Ectodermal cell (in vitro differentiated cells): ENCODE measurements around the gene USP32.

ENCODE experiments used
- H3K27ac ChIP-seq: 2 replicates; pipeline ENCODE4 v1.7.0; 2013; ENCODE audit warnings: mild to moderate bottlenecking, low read depth, low read length; ENCODE audit not compliant: insufficient read depth, poor library complexity, severe bottlenecking
- H3K27me3 ChIP-seq: 2 replicates; pipeline ENCODE4 v1.7.0; 2013; ENCODE audit warnings: mild to moderate bottlenecking, low read length; ENCODE audit not compliant: insufficient read depth, control insufficient read depth, poor library complexity, severe bottlenecking
- H3K36me3 ChIP-seq: one replicate; pipeline ENCODE4 v1.7.0; 2013; ENCODE audit warnings: low read length; ENCODE audit not compliant: control insufficient read depth, insufficient read depth
- H3K4me1 ChIP-seq: one replicate; pipeline ENCODE4 v1.7.0; 2013; ENCODE audit warnings: low read length; ENCODE audit not compliant: control insufficient read depth, insufficient read depth
- H3K4me3 ChIP-seq: 2 replicates; pipeline ENCODE4 v1.7.0; 2013; ENCODE audit warnings: low read depth, low read length, control low read depth; ENCODE audit not compliant: insufficient read depth
- H3K9me3 ChIP-seq: 2 replicates; pipeline ENCODE4 v1.7.0; 2013; ENCODE audit warnings: mild to moderate bottlenecking, low read length, moderate library complexity; ENCODE audit not compliant: control insufficient read depth
- WGBS, 2 experiments: methylation state at CpG; one replicate each; pipeline ENCODE4 v1.1.7; 2013; ENCODE audit warnings: missing lambda C conversion rate in 2 of 2; 5-methylcytosine and 5-hydroxymethylcytosine counted together

The USP32 gene

GRCh38 chr17:60280673-60281072 lies 111.3 kb downstream of the USP32 start:
- Histone ChIP-seq H3K9me3 (no peaks in the 10 kb centered on the region), H3K4me3 (no peak overlapping the region)

GRCh38 chr17:60278237-60278636 lies 113.7 kb downstream of the USP32 start:
- no peaks in the 10 kb centered on the region for H3K27me3 ChIP-seq
- WGBS, 2 experiments: 93 to 95% methylated on average over 1 of the region's 2 CpGs
- H3K4me1 ChIP-seq: no peaks in the 10 kb centered on the region
- no peaks in the 10 kb centered on the region for H3K9me3 ChIP-seq
- no peak overlapping the region for H3K27ac ChIP-seq
- H3K36me3 ChIP-seq: no peaks in the 10 kb centered on the region
- no peak overlapping the region for H3K4me3 ChIP-seq

More at GRCh38 chr17:60280673-60281072, 111.3 kb downstream of the USP32 start:
- Histone ChIP-seq H3K27ac (no peak overlapping the region), H3K4me1 (no peaks in the 10 kb centered on the region), H3K36me3 (no peaks in the 10 kb centered on the region), H3K27me3 (no peaks in the 10 kb centered on the region)

GRCh38 chr17:60277258-60277657 lies 114.7 kb downstream of the USP32 start:
- 92 to 94% methylated on average over 1 of the region's 1 CpG for WGBS, 2 experiments
- Histone ChIP-seq H3K4me1 (no peaks in the 10 kb centered on the region), H3K9me3 (no peaks in the 10 kb centered on the region), H3K27me3 (no peaks in the 10 kb centered on the region), H3K27ac (no peak overlapping the region), H3K36me3 (no peaks in the 10 kb centered on the region), H3K4me3 (no peak overlapping the region)

- H3K27ac ChIP-seq: no peak overlapping the region
- no peaks in the 10 kb centered on the region for H3K9me3 ChIP-seq
- no peaks in the 10 kb centered on the region for H3K27me3 ChIP-seq
- 88 to 100% methylated on average over 1 of the region's 1 CpG for WGBS, 2 experiments
- peaks cover 4% of the 10 kb centered on the region for H3K36me3 ChIP-seq
- H3K4me1 ChIP-seq: no peaks in the 10 kb centered on the region
- no peak overlapping the region for H3K4me3 ChIP-seq
These were observed 122.5 kb downstream of the USP32 start for GRCh38 chr17:60269417-60269816.

- Histone ChIP-seq H3K27ac (no peak overlapping the region), H3K4me1 (no peaks in the 10 kb centered on the region), H3K4me3 (no peak overlapping the region), H3K27me3 (no peaks in the 10 kb centered on the region), H3K36me3 (peaks cover 4% of the 10 kb centered on the region), H3K9me3 (no peaks in the 10 kb centered on the region)
- WGBS, 2 experiments: 100% methylated on average over 1 of the region's 1 CpG; no CpG with 5 or more reads in 1 of the 2 experiments
These were observed 131.4 kb downstream of the USP32 start for GRCh38 chr17:60260540-60260939.

- no peaks in the 10 kb centered on the region for H3K27me3 ChIP-seq
- H3K9me3 ChIP-seq: no peaks in the 10 kb centered on the region
- H3K27ac ChIP-seq: no peak overlapping the region
- 86 to 90% methylated on average over 3 of the region's 3 CpGs for WGBS, 2 experiments
- no peaks in the 10 kb centered on the region for H3K36me3 ChIP-seq
- no peak overlapping the region for H3K4me3 ChIP-seq
- no peaks in the 10 kb centered on the region for H3K4me1 ChIP-seq
These were observed 133.6 kb downstream of the USP32 start for GRCh38 chr17:60258313-60258712.

- Histone ChIP-seq H3K36me3 (no peaks in the 10 kb centered on the region), H3K4me1 (no peaks in the 10 kb centered on the region)
These were observed 135.8 kb downstream of the USP32 start for GRCh38 chr17:60256174-60256573.

GRCh38 chr17:60253048-60253447 lies 138.9 kb downstream of the USP32 start:
- Histone ChIP-seq H3K27me3 (no peaks in the 10 kb centered on the region), H3K27ac (no peak overlapping the region), H3K4me3 (no peak overlapping the region), H3K4me1 (no peaks in the 10 kb centered on the region), H3K36me3 (peaks cover 1% of the 10 kb centered on the region), H3K9me3 (no peaks in the 10 kb centered on the region)
- 75 to 100% methylated on average over 1 of the region's 2 CpGs for WGBS, 2 experiments

More at GRCh38 chr17:60256174-60256573, 135.8 kb downstream of the USP32 start:
- Histone ChIP-seq H3K27ac (no peak overlapping the region), H3K4me3 (no peak overlapping the region), H3K27me3 (no peaks in the 10 kb centered on the region), H3K9me3 (no peaks in the 10 kb centered on the region)

GRCh38 chr17:60252459-60252858 lies 139.5 kb downstream of the USP32 start:
- Histone ChIP-seq H3K4me3 (no peak overlapping the region), H3K36me3 (peaks cover 4% of the 10 kb centered on the region), H3K27me3 (no peaks in the 10 kb centered on the region), H3K27ac (no peak overlapping the region), H3K9me3 (no peaks in the 10 kb centered on the region), H3K4me1 (no peaks in the 10 kb centered on the region)
- WGBS, 2 experiments: 40% methylated on average over 1 of the region's 1 CpG; no CpG with 5 or more reads in 1 of the 2 experiments

GRCh38 chr17:60249290-60249826 lies 142.6 kb downstream of the USP32 start:
- H3K4me1 ChIP-seq: no peaks in the 10 kb centered on the region
- no peak overlapping the region for H3K4me3 ChIP-seq
- peaks cover 4% of the 10 kb centered on the region for H3K36me3 ChIP-seq
- H3K27ac ChIP-seq: peak overlapping the region; percentile 81
- H3K9me3 ChIP-seq: no peaks in the 10 kb centered on the region
- no peaks in the 10 kb centered on the region for H3K27me3 ChIP-seq
